ENCODE measurements around the gene PDLIM4. TPM values are rescaled to one million over a fixed set of nuclear protein-coding genes. Genes with fewer than 3 reads are reported as not detected.

The PDLIM4 gene
- total RNA-seq, 1 donor from 2014 or later, result 56.6 TPM

GRCh38 chr5:132295505-132296411 lies 38.3 kb downstream of the PDLIM4 start:
- Histone ChIP-seq H3K4me3 (ENCODE audit: insufficient read depth, low read depth, low read length) (peak overlapping the region; percentile 87), H2AFZ (ENCODE audit: low read depth, low read length) (peak overlapping the region; percentile 96), H3K36me3 (ENCODE audit: insufficient read depth, low read length) (no peaks in the 10 kb centered on the region), H3K9me3 (ENCODE audit: insufficient read depth, low read depth, low read length) (no peaks in the 10 kb centered on the region), H3K79me2 (ENCODE audit: insufficient read depth, low read length) (peaks cover 50% of the 10 kb centered on the region), H3K4me1 (ENCODE audit: insufficient read depth, low read length) (peaks cover 31% of the 10 kb centered on the region), H3K9ac (ENCODE audit: low read length) (peak overlapping the region; percentile 94), H4K20me1 (ENCODE audit: insufficient read depth, low read length) (peaks cover 11% of the 10 kb centered on the region), H3K4me2 (ENCODE audit: low read length) (peak overlapping the region; percentile 98), H3K27ac (ENCODE audit: low read depth, low read length) (peak overlapping the region; percentile 97), H3K27me3 (ENCODE audit: insufficient read depth, low read length) (no peaks in the 10 kb centered on the region)
- Mint-ChIP-seq H3K4me3 (ENCODE audit: unreplicated experiment) (peak overlapping the region; percentile 94), H3K36me3 (ENCODE audit: low read depth, unreplicated experiment) (no peaks in the 10 kb centered on the region), H3K27me3 (ENCODE audit: low read depth, unreplicated experiment) (no peaks in the 10 kb centered on the region), H3K27ac (ENCODE audit: unreplicated experiment) (peak overlapping the region; percentile 69), H3K9me3 (ENCODE audit: unreplicated experiment) (no peaks in the 10 kb centered on the region), H3K4me1 (ENCODE audit: low read depth, unreplicated experiment) (peaks cover 13% of the 10 kb centered on the region)
- DNase-seq (ENCODE audit: low read depth) (no peak), FAIRE-seq (no peak)
- TF ChIP-seq EZH2 (IDR thresholded peaks at IDR 0.05; ENCODE audit: insufficient read depth, low read length), result no peak

GRCh38 chr5:132296412-132297016 lies 39.0 kb downstream of the PDLIM4 start:
- FAIRE-seq (no peak), DNase-seq (ENCODE audit: low read depth) (peak; percentile 41)
- TF ChIP-seq CTCF (IDR thresholded peaks at IDR 0.05; ENCODE audit: insufficient read depth, low read depth, low read length), result no peak
- no peak for TF ChIP-seq EZH2 (IDR thresholded peaks at IDR 0.05; ENCODE audit: insufficient read depth, low read length)
- H3K27ac ChIP-seq (ENCODE audit: low read depth, low read length), result no peak overlapping the region
- H3K4me1 Mint-ChIP-seq (ENCODE audit: low read depth, unreplicated experiment), result peaks cover 13% of the 10 kb centered on the region
- H3K9me3 ChIP-seq (ENCODE audit: insufficient read depth, low read depth, low read length), result no peaks in the 10 kb centered on the region
- no peaks in the 10 kb centered on the region for H3K36me3 Mint-ChIP-seq (ENCODE audit: low read depth, unreplicated experiment)
- peaks cover 31% of the 10 kb centered on the region for H3K4me1 ChIP-seq (ENCODE audit: insufficient read depth, low read length)
- H3K9ac ChIP-seq (ENCODE audit: low read length), result no peak overlapping the region
- no peaks in the 10 kb centered on the region for H3K36me3 ChIP-seq (ENCODE audit: insufficient read depth, low read length)
- no peaks in the 10 kb centered on the region for H3K27me3 ChIP-seq (ENCODE audit: insufficient read depth, low read length)
- H3K4me3 ChIP-seq (ENCODE audit: insufficient read depth, low read depth, low read length), result no peak overlapping the region
- peak overlapping the region; percentile 98 for H3K4me2 ChIP-seq (ENCODE audit: low read length)
- peak overlapping the region; percentile 94 for H3K4me3 Mint-ChIP-seq (ENCODE audit: unreplicated experiment)
- no peaks in the 10 kb centered on the region for H3K9me3 Mint-ChIP-seq (ENCODE audit: unreplicated experiment)
- H3K27ac Mint-ChIP-seq (ENCODE audit: unreplicated experiment), result no peak overlapping the region
- no peak overlapping the region for H2AFZ ChIP-seq (ENCODE audit: low read depth, low read length)
- peaks cover 13% of the 10 kb centered on the region for H4K20me1 ChIP-seq (ENCODE audit: insufficient read depth, low read length)
- no peaks in the 10 kb centered on the region for H3K27me3 Mint-ChIP-seq (ENCODE audit: low read depth, unreplicated experiment)
- peaks cover 58% of the 10 kb centered on the region for H3K79me2 ChIP-seq (ENCODE audit: insufficient read depth, low read length)

- TF ChIP-seq EZH2 (IDR thresholded peaks at IDR 0.05; ENCODE audit: insufficient read depth, low read length) (no peak), CTCF (IDR thresholded peaks at IDR 0.05; ENCODE audit: insufficient read depth, low read depth, low read length) (no peak)
- Mint-ChIP-seq H3K36me3 (ENCODE audit: low read depth, unreplicated experiment) (no peaks in the 10 kb centered on the region), H3K4me1 (ENCODE audit: low read depth, unreplicated experiment) (peaks cover 13% of the 10 kb centered on the region), H3K9me3 (ENCODE audit: unreplicated experiment) (no peaks in the 10 kb centered on the region), H3K27me3 (ENCODE audit: low read depth, unreplicated experiment) (no peaks in the 10 kb centered on the region), H3K4me3 (ENCODE audit: unreplicated experiment) (no peak overlapping the region), H3K27ac (ENCODE audit: unreplicated experiment) (no peak overlapping the region)
- peaks cover 31% of the 10 kb centered on the region for H3K4me1 ChIP-seq (ENCODE audit: insufficient read depth, low read length)
- H3K36me3 ChIP-seq (ENCODE audit: insufficient read depth, low read length), result no peaks in the 10 kb centered on the region
- H3K4me3 ChIP-seq (ENCODE audit: insufficient read depth, low read depth, low read length), result no peak overlapping the region
- FAIRE-seq (no peak), DNase-seq (ENCODE audit: low read depth) (no peak)
- H3K4me2 ChIP-seq (ENCODE audit: low read length), result no peak overlapping the region
- H3K9me3 ChIP-seq (ENCODE audit: insufficient read depth, low read depth, low read length), result no peaks in the 10 kb centered on the region
- H3K27ac ChIP-seq (ENCODE audit: low read depth, low read length), result no peak overlapping the region
- no peaks in the 10 kb centered on the region for H3K27me3 ChIP-seq (ENCODE audit: insufficient read depth, low read length)
- H2AFZ ChIP-seq (ENCODE audit: low read depth, low read length), result no peak overlapping the region
- no peak overlapping the region for H3K9ac ChIP-seq (ENCODE audit: low read length)
- H4K20me1 ChIP-seq (ENCODE audit: insufficient read depth, low read length), result peaks cover 14% of the 10 kb centered on the region
- peaks cover 54% of the 10 kb centered on the region for H3K79me2 ChIP-seq (ENCODE audit: insufficient read depth, low read length)
Observed at GRCh38 chr5:132297211-132297940, 39.9 kb downstream of the PDLIM4 start.

All from astrocyte (in vitro differentiated cells and primary cell).